K562 (cell line): ENCODE results near the gene SHANK1. TPM values are rescaled to one million over a fixed set of nuclear protein-coding genes. Genes with fewer than 3 reads are reported as not detected.

ENCODE experiments used
- ATF4 ChIP-seq: fragments of 450-650 bp; formaldehyde crosslinking; IDR thresholded peaks from 2 replicates; pipeline ENCODE4 v1.4.0; 2022; ENCODE audit warnings: mild to moderate bottlenecking, moderate library complexity
- BCL6 ChIP-seq: fragments of 250-450 bp; sonication (Bioruptor Pico); IDR thresholded peaks from 2 replicates; pipeline ENCODE4 v1.4.0; 2020
- CBX1 ChIP-seq: sonication (generic); IDR thresholded peaks from 2 replicates; pipeline ENCODE4 v1.6.1; 2016; ENCODE audit warnings: antibody characterized with exemption, low read depth, mild to moderate bottlenecking
- E2F6 ChIP-seq, 2 experiments: IDR thresholded peaks; 2 replicates each; pipeline ENCODE4 v1.6.1; 2011; ENCODE audit warnings: borderline replicate concordance in 1 of 2, control low read depth in 1 of 2, low read depth in 1 of 2, low read length in 1 of 2, mild to moderate bottlenecking in 1 of 2, mixed read lengths in 1 of 2, moderate library complexity in 1 of 2; ENCODE audit not compliant: insufficient read depth in 1 of 2, insufficient read length in 1 of 2, poor library complexity in 1 of 2, severe bottlenecking in 1 of 2; ENCODE audit errors: extremely low read depth in 1 of 2
- ETS1 ChIP-seq: conservative IDR thresholded peaks from 2 replicates; pipeline ENCODE4 v1.6.1; 2011; ENCODE audit warnings: low read depth, mild to moderate bottlenecking, low read length; ENCODE audit not compliant: control insufficient read depth
- KAT7 ChIP-seq: sonication (generic); formaldehyde crosslinking; IDR thresholded peaks from 2 replicates; pipeline ENCODE4 v1.8.0; 2022; ENCODE audit warnings: missing genetic modification reagents, mild to moderate bottlenecking, borderline replicate concordance
- PHF8 ChIP-seq: fragments of 200-600 bp; sonication (generic); IDR thresholded peaks from 2 replicates; pipeline ENCODE4 v1.6.1; 2012; ENCODE audit warnings: mixed run types, mild to moderate bottlenecking, inconsistent platforms, low read length, moderate library complexity, borderline replicate concordance
- PHTF2 ChIP-seq: fragments of 250-450 bp; sonication (Bioruptor Pico); IDR thresholded peaks from 2 replicates; pipeline ENCODE4 v1.5.0; 2021; ENCODE audit warnings: mild to moderate bottlenecking
- REST ChIP-seq, 2 experiments: fragments of 450-650 bp; formaldehyde crosslinking in 1 of 2; IDR thresholded peaks; 2 replicates each; pipeline versions ENCODE4 v1.4.0 to v1.6.1; 2014 to 2020; ENCODE audit warnings: mild to moderate bottlenecking in 2 of 2, borderline replicate concordance in 1 of 2, low read depth in 1 of 2
- TEAD4 ChIP-seq, 2 experiments: sonication (generic) in 1 of 2; formaldehyde crosslinking in 1 of 2; IDR thresholded peaks; 2 replicates each; pipeline versions ENCODE4 v1.6.1 to v1.8.0; 2012 to 2022; ENCODE audit warnings: borderline replicate concordance in 1 of 2, inconsistent platforms in 1 of 2, low read length in 1 of 2, mild to moderate bottlenecking in 1 of 2, missing genetic modification reagents in 1 of 2
- polyA plus RNA-seq, 8 experiments: library from polyadenylated mRNA; depleted of rRNA in 4 of 8; stranded (reverse) in 5 of 8; unstranded in 3 of 8; fragments of >200 nt; fragmentation: Nextera tagmentation in 2 of 8; fragmentation: Illumina TruSeq in 1 of 8; extraction: Ambion mirVana in 2 of 8; extraction: Trizol in 1 of 8; gene quantifications; 2 replicates each; pipeline versions ENCODE4 v1.2.1 to v1.2.3, GENCODE V29; 2011 to 2014; ENCODE audit warnings: inconsistent platforms in 1 of 8, missing spikeins in 1 of 8
- total RNA-seq, 7 experiments: library from RNA; depleted of rRNA in 6 of 7; stranded (reverse); fragments of >200 nt in 6 of 7; fragmentation: Illumina TruSeq in 2 of 7; extraction: Trizol in 2 of 7; gene quantifications; 2 replicates each; pipeline versions ENCODE4 v1.2.1 to v1.2.3, GENCODE V29; 2011 to 2021; ENCODE audit warnings: low replicate concordance in 1 of 7

The SHANK1 gene
- total and polyA plus RNA-seq, 9 of the 15 experiments (the other 6 are each of a cell fraction or from before 2014, with no cell fraction given): 0.33 to 1.3 (median 0.55) TPM; not detected in 2

GRCh38 chr19:50725218-50725910, 5.8 kb upstream of the SHANK1 start (continued):
- TF ChIP-seq ETS1: no peak; the same call in none of the 2 replicates
- TF ChIP-seq ATF4 (CRISPR knock-in tag): no peak
- TF ChIP-seq PHF8: peak; percentile 68; the same call in 1 of the 2 replicates
- 0 out of 2 replicates have a peak, but pooled peaks have one; percentile 53 for TF ChIP-seq PHTF2 (CRISPR knock-in tag)
- peak; percentile 85; the same call in 1 of the 2 replicates for TF ChIP-seq KAT7 (CRISPR knock-in tag)
- peak; percentile 36; the same call in 1 of the 2 replicates for TF ChIP-seq CBX1
- TF ChIP-seq REST (IDR thresholded peaks at IDR 0.05; ENCODE audit: borderline replicate concordance): no peak; the same call in 1 of the 2 replicates
- TF ChIP-seq REST (CRISPR knock-in tag; IDR thresholded peaks at IDR 0.05; ENCODE audit: low read depth): peak; percentile 71; the same call in 1 of the 2 replicates
- TF ChIP-seq TEAD4 (IDR thresholded peaks at IDR 0.05; ENCODE audit: low read length): 0 out of 2 replicates have a peak, but pooled peaks have one; percentile 5
- no peak for TF ChIP-seq TEAD4 (CRISPR knock-in tag; IDR thresholded peaks at IDR 0.05; ENCODE audit: borderline replicate concordance)
- TF ChIP-seq E2F6 (IDR thresholded peaks at IDR 0.05; ENCODE audit: borderline replicate concordance in 1 of 2, extremely low read depth in 1 of 2, insufficient read depth in 1 of 2, insufficient read length in 1 of 2, low read depth in 1 of 2, low read length in 1 of 2, poor library complexity in 1 of 2, severe bottlenecking in 1 of 2): peak in 1 of 2 experiments; percentile 86
- no peak for TF ChIP-seq BCL6 (CRISPR knock-in tag)
